ENCODE measurements around the gene HBM.
"Not testable (repeated sequence)": the region's sequence is repeated elsewhere in the genome, so short reads cannot be mapped to it uniquely, and the experiment has no call there.

HBM gene

DNA sequence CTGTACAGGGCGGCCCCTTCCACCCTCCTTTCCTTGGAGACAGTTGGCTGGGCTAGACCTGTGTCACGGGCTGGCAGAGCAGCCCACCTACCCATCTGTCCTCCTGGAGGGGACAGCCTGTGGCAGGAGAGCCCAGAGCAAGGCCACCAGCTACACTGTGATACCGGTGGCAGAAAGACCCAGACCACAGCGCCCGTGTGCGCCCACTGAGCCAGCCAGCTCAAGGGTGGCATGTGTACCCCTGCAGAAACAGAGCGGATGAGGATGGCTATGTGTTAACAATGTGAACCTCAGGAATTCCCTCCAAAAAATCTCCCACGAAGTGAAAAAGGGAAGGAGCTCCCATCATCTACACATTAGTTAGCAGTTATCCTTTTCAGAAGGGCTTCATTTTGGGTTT is 21.6 kb downstream of the HBM start:
- DNase-seq = no peak

- peak; percentile 23 for DNase-seq
These were observed 22.9 kb downstream of the HBM start for GRCh38 chr16:188674-189073.

GRCh38 chr16:189604-190186 is 23.9 kb downstream of the HBM start:
- DNase-seq = no peak

GRCh38 chr16:191831-192230 is 26.1 kb downstream of the HBM start:
- no peak for DNase-seq

GRCh38 chr16:192686-193085 is 26.9 kb downstream of the HBM start:
- no peak for DNase-seq

GRCh38 chr16:193441-193840 is 27.7 kb downstream of the HBM start:
- no peak for DNase-seq

- no peak for DNase-seq
These were observed 28.7 kb downstream of the HBM start for GRCh38 chr16:194516-194915.

GRCh38 chr16:200388-200787 is 34.6 kb downstream of the HBM start:
- no peak for DNase-seq

GRCh38 chr16:203246-203645 is 37.5 kb downstream of the HBM start:
- DNase-seq = no peak

DNA sequence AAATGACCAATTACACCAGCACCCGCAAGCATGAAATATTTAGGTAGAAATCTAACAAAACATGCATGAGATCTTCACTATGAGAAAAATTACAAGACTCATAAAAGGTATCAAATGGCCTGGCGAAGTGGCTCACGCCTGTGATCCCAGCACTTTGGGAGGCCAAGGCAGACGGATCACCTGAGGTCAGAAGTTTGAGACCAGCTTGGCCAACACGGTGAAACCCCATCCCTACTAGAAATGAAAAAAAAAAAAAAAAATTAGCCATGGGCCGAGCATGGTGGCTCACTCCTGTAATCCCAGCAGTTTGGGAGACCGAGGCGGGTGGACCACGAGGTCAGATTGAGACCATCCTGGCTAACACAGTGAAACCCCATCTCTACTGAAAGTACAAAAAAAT is 38.3 kb downstream of the HBM start:
- DNase-seq = not testable (repeated sequence)

GRCh38 chr16:209359-209758 is 43.6 kb downstream of the HBM start:
- not testable (repeated sequence) for DNase-seq

- not testable (repeated sequence) for DNase-seq
These were observed 45.9 kb downstream of the HBM start for GRCh38 chr16:211631-212180.

- DNase-seq = no peak
These were observed 47.2 kb downstream of the HBM start for GRCh38 chr16:212999-213398.
